Activated CD8-positive, alpha-beta T cell treated with anti-CD3 and anti-CD28 coated beads for 36 hours (primary cell): ENCODE results near the gene FAM240B. TPM values are rescaled to one million over a fixed set of nuclear protein-coding genes. Genes with fewer than 3 reads are reported as not detected.

ENCODE experiments used
- ATAC-seq: fragments of 200-7000 bp; cut with Tn5 transposase; one replicate; pipeline ENCODE4 v1.10.0; 2021; ENCODE audit warnings: mild to moderate bottlenecking, moderate library complexity
- CTCF ChIA-PET: fragments of 350-600 bp; sonication (Branson Sonifier 250); formaldehyde crosslinking; loops from one replicate; lab custom pipeline; 2021; ENCODE audit warnings: antibody characterized with exemption; lab: Charles Lee
- POLR2A ChIA-PET: fragments of 350-600 bp; sonication (Branson Sonifier 250); formaldehyde crosslinking; loops from one replicate; lab custom pipeline; 2021; ENCODE audit warnings: antibody characterized with exemption; lab: Charles Lee
- DNase-seq: peaks from one replicate; pipeline ENCODE4 v3.0.0-alpha.2; 2020
- H3K27ac Mint-ChIP-seq: one replicate; pipeline ENCODE4 v1.8.0; 2021; ENCODE audit warnings: mild to moderate bottlenecking, mixed read lengths
- H3K27me3 Mint-ChIP-seq: one replicate; pipeline ENCODE4 v1.8.0; 2021; ENCODE audit warnings: mixed read lengths
- H3K36me3 Mint-ChIP-seq: one replicate; pipeline ENCODE4 v1.8.0; 2021; ENCODE audit warnings: low read depth, mixed read lengths
- H3K4me1 Mint-ChIP-seq: one replicate; pipeline ENCODE4 v1.8.0; 2021; ENCODE audit warnings: low read depth, mixed read lengths
- H3K4me3 Mint-ChIP-seq: one replicate; pipeline ENCODE4 v1.8.0; 2021; ENCODE audit warnings: mild to moderate bottlenecking, moderate library complexity, mixed read lengths
- H3K9me3 Mint-ChIP-seq: one replicate; pipeline ENCODE4 v1.8.0; 2021; ENCODE audit warnings: mixed read lengths
- intact Hi-C: fragments of 100-400 bp; cut with micrococcal nuclease; formaldehyde crosslinking; loops from one replicate; pipeline ENCODE4 v1.10.0; 2022
- total RNA-seq, 2 experiments: library from RNA; stranded (reverse); gene quantifications; one replicate each; pipeline ENCODE4 v1.2.3, GENCODE V29; 2021
- TF ChIP-seq, protein P1 (sequence below): fragments of 200-600 bp; IDR thresholded peaks from one replicate; pipeline ENCODE4 v1.8.0; 2022; ENCODE audit warnings: antibody characterized with exemption, mild to moderate bottlenecking

FAM240B gene
- total RNA-seq, 2 experiments from 2014 or later, result not detected

DNA sequence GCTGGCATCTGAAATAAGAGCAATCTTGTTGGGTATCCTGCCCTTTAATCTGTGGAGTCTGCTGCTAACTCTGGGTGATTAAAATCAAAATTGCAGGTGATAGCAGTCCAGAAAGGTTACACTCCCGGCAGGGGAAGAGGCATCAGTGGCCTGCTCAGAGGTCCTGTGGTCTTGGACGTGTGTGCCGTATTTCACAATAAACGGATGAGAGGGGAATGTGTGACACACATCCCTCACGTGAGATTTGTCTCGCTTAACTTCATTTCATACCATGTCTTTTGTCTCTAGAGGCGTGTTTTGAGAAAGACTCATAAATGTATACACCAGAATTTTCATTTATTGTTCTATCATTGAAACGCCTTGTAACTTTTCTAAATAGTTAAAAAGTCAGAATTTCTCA, 36.6 kb downstream of the FAM240B start:
- TF ChIP-seq, protein P1, sequence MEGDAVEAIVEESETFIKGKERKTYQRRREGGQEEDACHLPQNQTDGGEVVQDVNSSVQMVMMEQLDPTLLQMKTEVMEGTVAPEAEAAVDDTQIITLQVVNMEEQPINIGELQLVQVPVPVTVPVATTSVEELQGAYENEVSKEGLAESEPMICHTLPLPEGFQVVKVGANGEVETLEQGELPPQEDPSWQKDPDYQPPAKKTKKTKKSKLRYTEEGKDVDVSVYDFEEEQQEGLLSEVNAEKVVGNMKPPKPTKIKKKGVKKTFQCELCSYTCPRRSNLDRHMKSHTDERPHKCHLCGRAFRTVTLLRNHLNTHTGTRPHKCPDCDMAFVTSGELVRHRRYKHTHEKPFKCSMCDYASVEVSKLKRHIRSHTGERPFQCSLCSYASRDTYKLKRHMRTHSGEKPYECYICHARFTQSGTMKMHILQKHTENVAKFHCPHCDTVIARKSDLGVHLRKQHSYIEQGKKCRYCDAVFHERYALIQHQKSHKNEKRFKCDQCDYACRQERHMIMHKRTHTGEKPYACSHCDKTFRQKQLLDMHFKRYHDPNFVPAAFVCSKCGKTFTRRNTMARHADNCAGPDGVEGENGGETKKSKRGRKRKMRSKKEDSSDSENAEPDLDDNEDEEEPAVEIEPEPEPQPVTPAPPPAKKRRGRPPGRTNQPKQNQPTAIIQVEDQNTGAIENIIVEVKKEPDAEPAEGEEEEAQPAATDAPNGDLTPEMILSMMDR, result no peak
- ChIA-PET CTCF (no interaction called here), POLR2A (no interaction called here)
- Mint-ChIP-seq H3K27me3 (peaks cover 9% of the 10 kb centered on the region), H3K27ac (no peak overlapping the region), H3K4me3 (no peak overlapping the region), H3K36me3 (no peaks in the 10 kb centered on the region), H3K4me1 (peaks cover 5% of the 10 kb centered on the region), H3K9me3 (no peaks in the 10 kb centered on the region)
- DNase-seq (no peak), ATAC-seq (no peak)
- intact Hi-C loops, result no loop called here

DNA sequence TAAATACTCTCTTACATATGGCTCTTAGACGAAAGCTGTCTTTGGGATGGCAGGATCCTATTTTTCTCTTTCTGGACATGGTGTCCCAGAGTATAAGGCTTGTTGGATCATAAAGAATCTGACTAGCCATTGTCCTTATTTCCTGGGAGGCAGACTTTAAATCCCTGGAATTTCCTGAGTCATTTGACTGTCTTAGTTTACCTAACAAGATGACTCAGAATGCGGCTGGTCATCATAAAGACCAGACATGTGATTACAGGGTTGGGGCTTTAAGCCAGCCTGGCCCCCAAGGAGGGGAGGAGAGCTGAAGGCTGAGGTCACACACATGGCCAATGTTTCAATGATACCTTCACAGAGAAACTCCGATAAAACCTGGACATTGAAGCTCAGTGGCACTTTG, 37.2 kb downstream of the FAM240B start:
- ChIA-PET CTCF (no interaction called here), POLR2A (no interaction called here)
- intact Hi-C loops, result no loop called here
- H3K4me3 Mint-ChIP-seq, result no peak overlapping the region
- H3K27me3 Mint-ChIP-seq, result peaks cover 6% of the 10 kb centered on the region
- no peaks in the 10 kb centered on the region for H3K36me3 Mint-ChIP-seq
- TF ChIP-seq, protein P1, result no peak
- peaks cover 5% of the 10 kb centered on the region for H3K4me1 Mint-ChIP-seq
- ATAC-seq (no peak), DNase-seq (no peak)
- H3K27ac Mint-ChIP-seq, result no peak overlapping the region
- no peaks in the 10 kb centered on the region for H3K9me3 Mint-ChIP-seq

DNA sequence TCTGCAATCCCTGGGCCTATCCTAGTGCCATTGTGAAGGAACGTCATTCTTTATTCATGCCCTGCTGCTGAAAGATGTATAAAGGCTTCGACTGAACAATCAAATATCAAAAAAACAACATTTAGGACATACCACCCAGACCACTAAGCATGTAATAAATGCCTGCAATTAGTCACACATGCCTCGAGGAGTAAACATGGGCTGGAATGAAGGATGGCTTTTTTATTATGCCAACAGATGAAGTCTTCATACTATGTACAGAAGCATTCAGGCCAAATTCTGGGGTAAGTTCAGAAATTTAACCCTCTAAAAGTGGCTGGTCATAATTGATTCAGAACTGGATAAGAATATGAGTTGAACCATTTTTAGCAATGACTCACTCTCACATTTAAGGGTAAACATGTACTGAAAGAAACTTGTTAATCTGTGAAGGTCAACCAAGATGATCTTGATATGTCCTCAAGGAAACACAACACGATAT, 38.1 kb downstream of the FAM240B start:
- Mint-ChIP-seq H3K27me3 (peaks cover 7% of the 10 kb centered on the region), H3K9me3 (no peaks in the 10 kb centered on the region), H3K4me1 (no peaks in the 10 kb centered on the region), H3K4me3 (no peak overlapping the region), H3K27ac (no peak overlapping the region), H3K36me3 (no peaks in the 10 kb centered on the region)
- intact Hi-C loops, result no loop called here
- ATAC-seq (peak; percentile 24), DNase-seq (no peak)
- POLR2A ChIA-PET, result no interaction called here
- CTCF ChIA-PET, result no interaction called here
- TF ChIP-seq, protein P1, result no peak

DNA sequence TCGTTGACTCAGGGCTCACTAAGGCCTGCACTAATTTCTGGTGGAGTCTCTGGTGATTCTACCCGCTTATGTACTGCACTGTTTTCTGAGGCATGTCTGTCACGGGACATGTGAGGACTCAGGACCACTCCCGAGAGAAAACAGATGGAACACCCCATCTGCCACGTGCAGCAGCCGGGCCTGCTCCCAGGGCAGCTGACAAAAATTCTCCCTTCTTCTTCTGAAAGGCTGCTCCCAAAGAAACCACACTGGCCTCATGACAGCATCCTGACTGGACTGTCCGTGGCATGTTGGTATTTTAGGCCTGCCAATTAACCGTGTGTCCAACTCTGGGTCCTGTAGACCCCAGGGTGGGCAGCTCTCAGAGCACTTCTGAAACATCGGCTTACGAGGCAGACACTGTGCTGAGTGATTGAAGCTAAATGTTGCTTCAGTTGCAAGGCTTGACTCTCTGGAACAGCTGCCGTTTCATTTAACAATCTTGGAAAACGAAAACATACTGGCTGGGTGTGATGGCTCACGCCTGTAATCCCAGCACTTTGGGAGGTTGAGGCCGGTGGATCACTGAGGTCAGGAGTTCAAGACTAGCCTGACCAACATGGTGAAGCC, 39.0 kb downstream of the FAM240B start:
- no peaks in the 10 kb centered on the region for H3K9me3 Mint-ChIP-seq
- TF ChIP-seq, protein P1, result no peak
- no peaks in the 10 kb centered on the region for H3K4me1 Mint-ChIP-seq
- ATAC-seq (no peak), DNase-seq (no peak)
- CTCF ChIA-PET, result no interaction called here
- H3K27ac Mint-ChIP-seq, result no peak overlapping the region
- POLR2A ChIA-PET, result no interaction called here
- no peaks in the 10 kb centered on the region for H3K36me3 Mint-ChIP-seq
- no peak overlapping the region for H3K4me3 Mint-ChIP-seq
- H3K27me3 Mint-ChIP-seq, result peaks cover 7% of the 10 kb centered on the region
- intact Hi-C loops, result no loop called here

DNA sequence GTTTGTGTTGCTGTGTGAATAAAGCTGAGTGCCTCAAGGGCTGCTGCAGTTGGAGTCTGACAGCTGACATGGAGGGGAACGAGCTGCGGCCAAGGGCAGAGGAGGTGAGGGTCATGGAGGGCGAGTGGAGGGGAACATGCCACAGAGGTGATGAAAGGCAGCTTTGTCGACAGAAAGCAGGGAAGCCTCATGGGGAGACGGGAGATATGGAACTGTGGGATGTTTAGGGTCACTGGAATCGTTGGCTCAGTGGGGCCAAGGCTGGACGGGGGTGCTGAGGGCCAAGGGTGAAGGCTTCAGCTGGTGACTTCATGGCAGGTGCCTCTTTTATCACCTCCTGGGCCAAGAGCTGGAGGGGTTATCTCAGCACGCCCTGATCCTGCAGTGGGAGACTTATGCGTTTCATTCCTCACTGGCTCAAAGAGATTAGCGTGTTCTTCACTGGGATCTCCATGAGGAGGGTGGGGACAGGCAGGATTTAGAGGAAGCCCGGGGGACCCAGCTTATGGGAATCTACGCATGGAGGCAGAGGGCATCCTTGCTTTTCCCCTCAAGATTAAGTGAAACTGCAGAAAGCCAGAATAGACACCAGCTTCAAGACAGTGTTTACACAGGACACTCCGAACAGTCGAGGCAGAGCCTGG, 42.2 kb downstream of the FAM240B start:
- TF ChIP-seq, protein P1, result no peak
- no peak for DNase-seq

More for the DNA sequence above, 42.2 kb downstream of the FAM240B start:
- ChIA-PET CTCF (no interaction called here), POLR2A (no interaction called here)
- intact Hi-C loops, result no loop called here
- Mint-ChIP-seq H3K4me3 (no peak overlapping the region), H3K36me3 (no peaks in the 10 kb centered on the region), H3K9me3 (no peaks in the 10 kb centered on the region), H3K27me3 (peaks cover 3% of the 10 kb centered on the region), H3K27ac (no peak overlapping the region), H3K4me1 (peaks cover 2% of the 10 kb centered on the region)
- ATAC-seq, result no peak
